Measurements from ENCODE around the gene EHD2. TPM values are rescaled to one million over a fixed set of nuclear protein-coding genes. Genes with fewer than 3 reads are reported as not detected.

Gene EHD2
- total RNA-seq, 1 donor from 2014 or later, result 148 TPM

DNA sequence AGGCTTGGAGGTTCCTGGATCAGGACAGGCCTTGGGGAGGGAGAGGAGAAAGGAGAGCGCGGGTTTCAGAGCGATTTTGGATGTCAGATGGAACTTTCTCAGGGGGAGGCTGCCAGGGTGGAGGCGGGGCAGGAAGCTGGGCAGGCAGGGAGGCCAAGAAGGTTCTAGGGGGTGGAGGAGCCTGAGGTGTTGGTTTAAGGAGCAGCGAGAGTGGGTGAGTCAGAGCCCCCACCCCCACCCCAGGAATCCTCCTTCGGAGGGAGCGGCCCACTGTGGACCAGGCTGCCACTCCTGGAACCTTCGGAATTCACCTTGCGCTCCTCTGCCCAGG is 16.2 kb downstream of the EHD2 start:
- no peaks in the 10 kb centered on the region for H3K27me3 ChIP-seq (ENCODE audit: low read depth)
- ATAC-seq (peak; percentile 93), DNase-seq (peak; percentile 83)
- H3K27ac ChIP-seq, result peak overlapping the region; percentile 88
- H3K4me3 ChIP-seq, result peak overlapping the region; percentile 49
- no peaks in the 10 kb centered on the region for H3K9me3 ChIP-seq
- TF ChIP-seq, protein P1, sequence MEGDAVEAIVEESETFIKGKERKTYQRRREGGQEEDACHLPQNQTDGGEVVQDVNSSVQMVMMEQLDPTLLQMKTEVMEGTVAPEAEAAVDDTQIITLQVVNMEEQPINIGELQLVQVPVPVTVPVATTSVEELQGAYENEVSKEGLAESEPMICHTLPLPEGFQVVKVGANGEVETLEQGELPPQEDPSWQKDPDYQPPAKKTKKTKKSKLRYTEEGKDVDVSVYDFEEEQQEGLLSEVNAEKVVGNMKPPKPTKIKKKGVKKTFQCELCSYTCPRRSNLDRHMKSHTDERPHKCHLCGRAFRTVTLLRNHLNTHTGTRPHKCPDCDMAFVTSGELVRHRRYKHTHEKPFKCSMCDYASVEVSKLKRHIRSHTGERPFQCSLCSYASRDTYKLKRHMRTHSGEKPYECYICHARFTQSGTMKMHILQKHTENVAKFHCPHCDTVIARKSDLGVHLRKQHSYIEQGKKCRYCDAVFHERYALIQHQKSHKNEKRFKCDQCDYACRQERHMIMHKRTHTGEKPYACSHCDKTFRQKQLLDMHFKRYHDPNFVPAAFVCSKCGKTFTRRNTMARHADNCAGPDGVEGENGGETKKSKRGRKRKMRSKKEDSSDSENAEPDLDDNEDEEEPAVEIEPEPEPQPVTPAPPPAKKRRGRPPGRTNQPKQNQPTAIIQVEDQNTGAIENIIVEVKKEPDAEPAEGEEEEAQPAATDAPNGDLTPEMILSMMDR (IDR thresholded peaks at IDR 0.05), result no peak
- peaks cover 61% of the 10 kb centered on the region for H3K4me1 ChIP-seq
- H3K36me3 ChIP-seq, result peaks cover 65% of the 10 kb centered on the region
- intact Hi-C loops (cut with DNase I), result no loop called here

DNA sequence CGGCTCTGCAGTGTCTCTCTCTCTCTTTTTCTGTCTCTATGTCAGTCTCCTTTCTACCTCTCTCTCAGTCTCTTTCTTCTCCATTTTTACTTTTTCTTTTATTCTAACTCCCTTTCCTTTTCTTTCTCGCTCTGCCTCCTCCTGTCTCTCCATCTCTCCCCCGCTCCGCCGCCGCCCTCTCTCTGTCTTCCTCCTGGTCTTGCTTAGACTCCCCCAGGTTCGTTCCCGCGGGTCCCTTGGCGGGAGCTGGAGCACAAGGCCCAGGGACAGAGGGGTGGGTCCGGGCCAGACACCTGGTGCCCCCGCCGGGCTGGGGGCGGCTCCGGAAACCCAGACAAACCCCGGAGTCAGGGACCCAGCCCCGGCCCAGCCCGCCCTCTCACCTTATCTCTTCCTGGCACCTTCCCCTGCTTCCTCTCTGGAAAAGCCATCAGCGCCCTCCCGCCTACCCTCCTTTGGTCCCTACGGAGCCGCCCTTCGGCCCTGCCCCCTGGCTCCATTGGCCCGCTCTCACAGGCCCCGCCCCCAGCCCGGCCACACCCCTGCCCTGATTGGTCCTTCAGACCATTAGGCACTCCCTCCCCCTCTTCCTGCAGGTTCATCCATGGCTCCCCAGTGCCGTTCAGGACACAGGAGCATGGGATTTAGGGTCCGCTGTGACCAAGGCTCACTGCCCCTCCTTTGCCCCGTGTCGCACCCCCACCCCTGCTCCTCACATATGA is 16.7 kb downstream of the EHD2 start:
- TF ChIP-seq, protein P1 (IDR thresholded peaks at IDR 0.05), result no peak
- peak overlapping the region; percentile 88 for H3K27ac ChIP-seq
- DNase-seq (peak; percentile 89), ATAC-seq (peak; percentile 87 to 91)
- no peaks in the 10 kb centered on the region for H3K9me3 ChIP-seq
- no peaks in the 10 kb centered on the region for H3K27me3 ChIP-seq (ENCODE audit: low read depth)
- peaks cover 56% of the 10 kb centered on the region for H3K4me1 ChIP-seq
- H3K36me3 ChIP-seq, result peaks cover 69% of the 10 kb centered on the region
- peak overlapping the region; percentile 49 for H3K4me3 ChIP-seq
- intact Hi-C loops (cut with DNase I), result no loop called here

DNA sequence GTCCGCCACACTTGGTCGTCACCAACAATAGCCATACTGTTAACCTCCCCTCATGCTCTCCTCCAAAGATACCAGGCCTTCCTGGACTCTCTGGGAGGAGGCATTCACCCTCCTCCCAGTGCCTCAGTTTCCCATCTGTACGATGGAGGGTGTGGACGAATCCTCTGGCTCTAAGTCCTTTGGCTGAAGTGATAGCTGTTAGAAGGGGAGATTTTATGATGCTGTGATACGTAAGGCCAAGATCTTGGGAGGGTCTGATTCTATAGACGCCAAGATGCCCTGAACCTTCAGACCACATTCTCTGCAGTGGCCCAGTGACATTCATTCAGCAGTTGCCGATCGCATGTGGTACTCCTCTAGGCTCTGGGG is 17.3 kb downstream of the EHD2 start:
- H3K27me3 ChIP-seq (ENCODE audit: low read depth), result no peaks in the 10 kb centered on the region
- peaks cover 53% of the 10 kb centered on the region for H3K4me1 ChIP-seq
- peak overlapping the region; percentile 88 for H3K27ac ChIP-seq
- intact Hi-C loops (cut with DNase I), result no loop called here
- DNase-seq, result no peak
- H3K36me3 ChIP-seq, result peaks cover 73% of the 10 kb centered on the region
- H3K9me3 ChIP-seq, result no peaks in the 10 kb centered on the region
- H3K4me3 ChIP-seq, result no peak overlapping the region
- no peak for ATAC-seq
- TF ChIP-seq, protein P1 (IDR thresholded peaks at IDR 0.05), result no peak

DNA sequence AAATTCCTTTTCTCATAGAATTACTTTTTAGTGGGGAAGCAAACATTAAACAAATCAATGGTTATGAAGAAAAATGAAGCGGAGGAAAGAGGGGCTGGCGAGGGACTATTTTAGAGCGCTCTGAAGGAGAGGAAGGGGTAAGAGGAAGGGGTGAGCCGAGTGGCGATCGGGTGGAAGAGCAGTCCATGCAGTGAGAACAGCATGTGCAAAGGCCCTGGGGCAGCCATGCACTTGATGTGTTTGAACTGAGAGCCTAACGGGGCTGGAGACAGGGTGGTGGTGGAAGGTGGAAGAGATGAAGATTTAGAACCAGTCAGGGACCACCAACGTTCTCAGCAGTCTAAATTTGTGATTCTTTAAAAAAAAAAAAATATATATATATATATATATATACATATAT is 17.7 kb downstream of the EHD2 start:
- Histone ChIP-seq H3K36me3 (peaks cover 73% of the 10 kb centered on the region), H3K4me3 (no peak overlapping the region), H3K4me1 (peaks cover 49% of the 10 kb centered on the region), H3K9me3 (no peaks in the 10 kb centered on the region), H3K27ac (peak overlapping the region; percentile 88), H3K27me3 (ENCODE audit: low read depth) (no peaks in the 10 kb centered on the region)
- no peak for DNase-seq
- ATAC-seq, result no peak
- TF ChIP-seq, protein P1 (IDR thresholded peaks at IDR 0.05), result no peak
- intact Hi-C loops (cut with DNase I), result no loop called here

DNA sequence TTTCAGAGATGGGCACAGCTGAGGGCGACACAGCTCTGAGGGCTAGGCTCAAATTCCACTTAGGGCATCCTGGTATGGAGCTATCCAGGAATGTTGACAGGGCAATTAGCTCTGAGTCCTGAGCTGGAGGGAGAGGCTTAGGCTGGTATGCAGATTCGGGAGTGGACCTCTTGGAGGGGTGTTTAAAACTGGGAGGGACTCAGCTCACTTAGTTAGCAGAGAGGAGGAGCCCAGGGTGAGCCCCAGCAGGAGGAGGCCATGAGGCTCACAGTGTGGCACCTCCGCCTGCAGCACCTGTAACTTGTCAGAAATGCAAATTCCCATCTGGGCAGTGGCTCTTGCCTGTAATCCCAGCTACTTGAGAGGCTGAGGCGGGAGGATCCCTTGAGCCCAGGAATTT is 21.9 kb downstream of the EHD2 start:
- Histone ChIP-seq H3K36me3 (peaks cover 84% of the 10 kb centered on the region), H3K27me3 (ENCODE audit: low read depth) (no peaks in the 10 kb centered on the region), H3K4me1 (peaks cover 8% of the 10 kb centered on the region), H3K4me3 (no peak overlapping the region), H3K27ac (peak overlapping the region; percentile 18), H3K9me3 (no peaks in the 10 kb centered on the region)
- TF ChIP-seq, protein P1 (IDR thresholded peaks at IDR 0.05), result no peak
- ATAC-seq (peak; percentile 40 to 50), DNase-seq (no peak)
- intact Hi-C loops (cut with DNase I), result no loop called here

Measured in lower lobe of right lung (tissue), 2 donors.